Kidney capillary endothelial cell (primary cell): ENCODE data around the gene UBL4B.

Experiments
- DNase-seq: peaks from one replicate; pipeline ENCODE4 v3.0.0-alpha.2; 2018; ENCODE audit warnings: low spot score

The UBL4B gene

GRCh38 chr1:110114784-110115183, 2.5 kb downstream of the UBL4B start:
- no peak for DNase-seq

DNA sequence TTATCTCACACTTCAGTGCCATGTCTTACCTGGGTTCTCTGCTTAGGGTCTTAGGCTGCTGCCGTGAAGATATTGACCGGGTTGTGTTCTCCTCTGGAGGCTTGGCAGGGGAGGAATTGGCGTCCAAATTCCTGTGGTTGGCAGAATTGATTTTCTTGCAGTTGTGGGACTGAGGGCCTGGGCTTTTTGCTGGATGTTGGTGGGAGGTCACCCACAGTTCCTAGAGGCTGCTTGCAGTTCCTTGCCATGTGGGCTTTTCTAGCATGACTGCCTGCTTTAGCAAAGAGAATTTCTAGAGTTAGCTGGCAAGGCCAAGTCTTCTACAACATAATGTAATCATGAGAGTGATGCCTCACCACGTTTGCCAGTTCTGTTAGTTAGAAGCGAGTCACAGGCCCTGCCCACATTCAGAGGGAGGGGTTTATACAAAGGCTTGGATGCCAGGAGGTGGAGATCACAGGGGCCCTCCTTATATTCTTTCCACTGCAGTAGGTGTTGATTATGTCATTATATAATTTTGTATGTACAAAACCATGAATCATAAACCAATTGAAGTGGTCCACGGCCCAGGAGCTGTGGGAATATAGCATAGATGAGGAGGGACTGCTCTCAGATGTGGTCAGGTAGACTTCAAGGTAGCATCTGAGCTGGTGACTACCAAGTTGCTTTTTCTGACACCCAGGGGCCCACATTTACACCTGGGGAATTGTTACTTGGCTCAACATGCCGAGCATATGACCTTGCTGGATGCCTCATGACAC, 6.6 kb downstream of the UBL4B start:
- DNase-seq, result no peak

DNA sequence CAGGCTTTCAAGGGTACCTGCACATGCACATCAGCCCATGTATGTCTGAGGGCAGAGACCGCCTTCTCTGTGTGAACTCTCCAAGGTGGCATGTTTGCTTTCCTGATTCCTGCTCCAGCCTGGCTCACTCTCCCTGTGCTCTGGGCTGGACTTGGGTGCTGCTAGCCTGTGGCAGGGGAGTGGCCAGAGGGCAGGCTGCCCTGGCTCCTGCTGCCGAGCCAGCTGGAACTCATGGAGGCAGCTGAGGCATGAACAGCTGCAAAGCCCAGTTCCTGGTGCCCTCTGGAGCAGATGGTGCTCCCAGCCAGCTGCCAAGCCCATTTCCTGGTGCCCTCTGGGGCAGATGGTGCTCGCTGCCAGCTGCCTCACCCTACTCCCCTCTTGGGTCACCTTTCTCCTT, 7.6 kb downstream of the UBL4B start:
- DNase-seq, result no peak

GRCh38 chr1:110120960-110121561, 8.8 kb downstream of the UBL4B start:
- no peak for DNase-seq

DNA sequence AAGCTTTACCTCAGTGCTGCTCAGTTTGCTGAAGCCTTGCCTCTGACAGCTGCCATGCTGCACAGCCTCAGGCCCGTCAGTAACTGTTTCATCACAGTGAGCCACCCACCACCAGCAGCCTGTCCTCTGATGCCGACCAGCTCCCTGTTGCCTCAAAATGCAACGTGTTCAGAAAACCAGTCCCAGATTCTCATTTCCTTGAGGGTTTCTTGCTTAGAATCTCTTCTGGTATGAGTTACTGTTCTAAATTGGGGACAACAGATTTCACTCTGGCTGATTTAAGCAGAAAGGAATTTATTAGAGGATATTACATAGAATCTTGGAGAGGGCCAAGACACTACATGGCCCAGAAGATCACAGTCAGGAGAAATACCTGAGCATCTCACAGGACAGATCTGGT, 11.0 kb downstream of the UBL4B start:
- DNase-seq, result no peak

GRCh38 chr1:110125810-110126209, 13.6 kb downstream of the UBL4B start:
- no peak for DNase-seq

GRCh38 chr1:110130113-110130591, 17.9 kb downstream of the UBL4B start:
- DNase-seq, result no peak

GRCh38 chr1:110130989-110131388, 18.7 kb downstream of the UBL4B start:
- DNase-seq, result no peak

GRCh38 chr1:110132682-110133081, 20.4 kb downstream of the UBL4B start:
- DNase-seq, result no peak

GRCh38 chr1:110133436-110133835, 21.2 kb downstream of the UBL4B start:
- DNase-seq, result no peak

GRCh38 chr1:110134050-110134595, 21.9 kb downstream of the UBL4B start:
- peak; percentile 31 for DNase-seq

GRCh38 chr1:110135246-110135645, 23.0 kb downstream of the UBL4B start:
- no peak for DNase-seq

DNA sequence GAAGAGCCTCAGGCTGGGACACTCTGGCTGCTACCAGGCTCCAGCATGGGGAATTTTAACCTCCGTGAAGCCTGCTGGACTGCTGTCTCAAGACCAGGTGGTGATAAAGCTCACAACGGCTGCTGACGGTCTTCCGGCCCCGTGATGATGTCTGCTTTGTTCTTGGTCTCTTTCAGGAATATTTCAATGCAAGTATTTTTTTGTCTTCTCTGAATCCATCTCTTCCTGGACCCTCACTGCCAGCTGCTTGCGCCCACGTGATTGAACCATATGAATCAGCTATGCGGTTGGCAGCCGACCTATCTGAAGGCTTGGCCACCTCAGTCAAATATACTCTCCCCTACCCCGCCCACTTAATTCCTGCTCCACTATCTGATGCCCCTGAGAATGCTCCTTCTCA, 23.4 kb downstream of the UBL4B start:
- DNase-seq, result no peak

- no peak for DNase-seq
Observed at GRCh38 chr1:110136911-110137310, 24.7 kb downstream of the UBL4B start.

- DNase-seq, result no peak
Observed at GRCh38 chr1:110138956-110139355, 26.7 kb downstream of the UBL4B start.

DNA sequence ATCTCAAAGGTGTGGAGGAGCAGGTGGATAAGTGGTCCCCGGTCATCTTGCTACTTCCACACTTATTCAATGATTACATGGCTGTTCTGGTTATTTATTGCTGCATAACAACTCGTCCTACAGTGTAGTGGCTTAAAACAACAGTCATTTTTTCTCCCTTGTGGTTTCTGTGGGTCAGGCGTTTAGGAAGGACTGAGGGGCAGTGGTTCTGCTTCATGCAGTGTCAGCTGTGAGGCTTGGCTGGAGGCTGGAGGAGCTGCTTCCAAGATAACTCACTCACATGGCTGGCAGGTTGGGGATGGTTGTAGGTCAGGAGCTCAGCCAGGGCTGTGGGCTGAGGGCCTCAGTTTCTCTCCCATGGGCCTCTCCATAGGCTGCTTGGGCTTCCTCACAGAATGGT, 32.1 kb downstream of the UBL4B start:
- DNase-seq, result no peak

- peak; percentile 31 for DNase-seq
Observed at GRCh38 chr1:110148961-110149360, 36.7 kb downstream of the UBL4B start.

- peak; percentile 84 for DNase-seq
Observed at GRCh38 chr1:110150330-110151174, 38.3 kb downstream of the UBL4B start, which contains the start of gene SLC6A17. Gene SLC6A17 (plus strand): TSS chr1:110150494. CDS start chr1:110166930, 16,436 bp downstream.

- DNase-seq, result peak; percentile 6
Observed at GRCh38 chr1:110151175-110151669, 39.0 kb downstream of the UBL4B start.

GRCh38 chr1:110152133-110152785, 40.0 kb downstream of the UBL4B start:
- peak; percentile 86 for DNase-seq

- no peak for DNase-seq
Observed at GRCh38 chr1:110153407-110153950, 41.2 kb downstream of the UBL4B start.
